ENCODE measurements around the gene ANKRD29.
A peak's percentile ranks its signal among the peaks of the same experiment; 100 is the strongest.

ANKRD29 gene

GRCh38 chr18:23573626-23574431 lies 88.9 kb downstream of the ANKRD29 start:
- no peak overlapping the region for H3K4me3 ChIP-seq (ENCODE audit: control insufficient read depth, low read depth, low read length)
- no peak for TF ChIP-seq CTCF (conservative IDR thresholded peaks at IDR 0.05; ENCODE audit: control insufficient read depth, insufficient read depth, low read depth, low read length)
- peak; percentile 89 for DNase-seq (ENCODE audit: low read depth)

GRCh38 chr18:23573020-23573419 lies 89.7 kb downstream of the ANKRD29 start:
- no peak overlapping the region for H3K4me3 ChIP-seq (ENCODE audit: control insufficient read depth, low read depth, low read length)
- TF ChIP-seq CTCF (conservative IDR thresholded peaks at IDR 0.05; ENCODE audit: control insufficient read depth, insufficient read depth, low read depth, low read length) = no peak
- DNase-seq (ENCODE audit: low read depth) = no peak

- no peak overlapping the region for H3K4me3 ChIP-seq (ENCODE audit: control insufficient read depth, low read depth, low read length)
- no peak for DNase-seq (ENCODE audit: low read depth)
- TF ChIP-seq CTCF (conservative IDR thresholded peaks at IDR 0.05; ENCODE audit: control insufficient read depth, insufficient read depth, low read depth, low read length) = no peak
These were observed 90.1 kb downstream of the ANKRD29 start for GRCh38 chr18:23572570-23572969.

- H3K4me3 ChIP-seq (ENCODE audit: control insufficient read depth, low read depth, low read length) = no peak overlapping the region
- no peak for TF ChIP-seq CTCF (conservative IDR thresholded peaks at IDR 0.05; ENCODE audit: control insufficient read depth, insufficient read depth, low read depth, low read length)
- DNase-seq (ENCODE audit: low read depth) = no peak
These were observed 90.7 kb downstream of the ANKRD29 start for GRCh38 chr18:23572012-23572411.

- TF ChIP-seq CTCF (conservative IDR thresholded peaks at IDR 0.05; ENCODE audit: control insufficient read depth, insufficient read depth, low read depth, low read length) = no peak
- no peak for DNase-seq (ENCODE audit: low read depth)
- H3K4me3 ChIP-seq (ENCODE audit: control insufficient read depth, low read depth, low read length) = no peak overlapping the region
These were observed 91.7 kb downstream of the ANKRD29 start for GRCh38 chr18:23570912-23571504.

- H3K4me3 ChIP-seq (ENCODE audit: control insufficient read depth, low read depth, low read length) = no peak overlapping the region
- no peak for DNase-seq (ENCODE audit: low read depth)
- TF ChIP-seq CTCF (conservative IDR thresholded peaks at IDR 0.05; ENCODE audit: control insufficient read depth, insufficient read depth, low read depth, low read length) = no peak
These were observed 93.2 kb downstream of the ANKRD29 start for GRCh38 chr18:23569299-23570063.
